Fibroblast of lung (primary cell): Measurements from ENCODE around the gene PHF20. TPM values are rescaled to one million over a fixed set of nuclear protein-coding genes. Genes with fewer than 3 reads are reported as not detected.

Experiments
- DNase-seq, 2 donors: peaks; one replicate each; pipeline versions ENCODE4 v3.0.0 to v3.0.0-alpha.2; 2010; ENCODE audit warnings: low read depth in 2 of 2
- H2AFZ ChIP-seq: 2 replicates; pipeline ENCODE4 v1.5.1; 2012; ENCODE audit warnings: low read length, control low read depth, inconsistent platforms
- H3K27ac ChIP-seq: 2 replicates; pipeline ENCODE4 v1.5.1; 2011; ENCODE audit warnings: low read length, control low read depth; ENCODE audit not compliant: insufficient read depth
- H3K27me3 ChIP-seq: 2 replicates; pipeline ENCODE4 v1.5.1; 2011; ENCODE audit warnings: mild to moderate bottlenecking, low read length; ENCODE audit not compliant: control insufficient read depth, insufficient read depth
- H3K36me3 ChIP-seq: 2 replicates; pipeline ENCODE4 v1.5.1; 2011; ENCODE audit warnings: low read length; ENCODE audit not compliant: control insufficient read depth, insufficient read depth
- H3K4me1 ChIP-seq: 2 replicates; pipeline ENCODE4 v1.5.1; 2011; ENCODE audit warnings: low read length; ENCODE audit not compliant: control insufficient read depth, insufficient read depth; ENCODE audit errors: extremely low read depth
- H3K4me2 ChIP-seq: 2 replicates; pipeline ENCODE4 v1.5.1; 2011; ENCODE audit warnings: low read length, control low read depth; ENCODE audit not compliant: insufficient read depth; ENCODE audit errors: extremely low read depth
- H3K4me3 ChIP-seq, 4 experiments: fragments of 200-600 bp in 1 of 4; sonication (generic) in 1 of 4; replicated peaks in 1 of 4; 2 replicates each; pipeline ENCODE4 v1.5.1; 2011 to 2016; ENCODE audit warnings: low read length in 4 of 4, low read depth in 3 of 4, mild to moderate bottlenecking in 3 of 4, control low read depth in 2 of 4, inconsistent platforms in 1 of 4, mixed read lengths in 1 of 4; ENCODE audit not compliant: insufficient read depth in 1 of 4; ENCODE audit errors: control extremely low read depth in 1 of 4
- H3K79me2 ChIP-seq: 2 replicates; pipeline ENCODE4 v1.5.1; 2012; ENCODE audit warnings: mild to moderate bottlenecking, low read length, inconsistent platforms; ENCODE audit not compliant: control insufficient read depth, insufficient read depth
- H3K9ac ChIP-seq: 2 replicates; pipeline ENCODE4 v1.5.1; 2011; ENCODE audit warnings: mild to moderate bottlenecking, low read length, control low read depth; ENCODE audit not compliant: insufficient read depth
- H3K9me3 ChIP-seq: 2 replicates; pipeline ENCODE4 v1.5.1; 2012; ENCODE audit warnings: low read depth, low read length; ENCODE audit not compliant: control insufficient read depth, insufficient read depth
- H4K20me1 ChIP-seq: 2 replicates; pipeline ENCODE4 v1.5.1; 2011; ENCODE audit warnings: low read length; ENCODE audit not compliant: control insufficient read depth, insufficient read depth; ENCODE audit errors: extremely low read depth
- EZH2 ChIP-seq: IDR thresholded peaks from 2 replicates; pipeline ENCODE4 v1.5.1; 2012; ENCODE audit warnings: low read length, control low read depth, mild to moderate bottlenecking; ENCODE audit errors: missing control alignments
- polyA plus RNA-seq, 2 donors: library from polyadenylated mRNA; depleted of rRNA in 1 of 2; stranded (reverse) in 1 of 2; unstranded in 1 of 2; fragments of >200 nt; gene quantifications; 2 replicates each; pipeline ENCODE4 v1.2.1, GENCODE V29; 2011 to 2012; ENCODE audit warnings: missing spikeins in 1 of 2
- total RNA-seq: library from RNA; depleted of rRNA; stranded (reverse); fragments of >200 nt; gene quantifications from 2 replicates; pipeline ENCODE4 v1.2.1, GENCODE V29; 2014
- TF ChIP-seq, protein P1 (sequence below), 2 donors: IDR thresholded peaks in 1 of 2; conservative IDR thresholded peaks in 1 of 2; 1 replicate in 1 of 2; 2 replicates in 1 of 2; pipeline ENCODE4 v1.5.1; 2011 to 2012; ENCODE audit warnings: low read length in 2 of 2, control low read depth in 1 of 2, inconsistent platforms in 1 of 2, low read depth in 1 of 2, mild to moderate bottlenecking in 1 of 2

PHF20 gene
- total and polyA plus RNA-seq, 2 donors (not counting 1 experiment from before 2014, with no cell fraction given): 31.4 to 40.1 TPM

DNA sequence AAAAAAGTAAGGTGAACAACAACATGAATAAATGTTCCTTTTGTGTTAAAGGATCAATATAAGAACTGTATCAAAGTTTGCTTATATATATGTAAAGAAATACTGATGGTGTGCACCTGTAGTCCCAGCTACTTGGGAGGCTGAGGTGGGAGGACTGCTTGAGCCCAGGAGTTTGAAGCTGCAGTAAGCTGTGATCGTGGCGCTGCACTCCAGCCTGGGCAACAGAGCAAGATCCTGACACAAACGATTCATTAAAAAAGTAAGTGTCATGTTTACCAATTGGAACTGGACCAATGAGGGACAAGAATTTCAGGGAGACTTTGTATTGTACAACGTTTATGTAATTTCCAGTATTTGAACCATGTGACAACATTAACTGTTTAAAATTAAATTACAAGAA is 5.0 kb upstream of the PHF20 start:
- Histone ChIP-seq H3K9me3 (no peaks in the 10 kb centered on the region), H3K4me2 (no peak overlapping the region), H3K27me3 (no peaks in the 10 kb centered on the region), H3K36me3 (no peaks in the 10 kb centered on the region), H2AFZ (no peak overlapping the region), H3K79me2 (no peaks in the 10 kb centered on the region), H4K20me1 (no peaks in the 10 kb centered on the region), H3K9ac (no peak overlapping the region), H3K27ac (no peak overlapping the region), H3K4me3 (no peak overlapping the region), H3K4me1 (peaks cover 17% of the 10 kb centered on the region)
- TF ChIP-seq EZH2: no peak
- TF ChIP-seq, protein P1, sequence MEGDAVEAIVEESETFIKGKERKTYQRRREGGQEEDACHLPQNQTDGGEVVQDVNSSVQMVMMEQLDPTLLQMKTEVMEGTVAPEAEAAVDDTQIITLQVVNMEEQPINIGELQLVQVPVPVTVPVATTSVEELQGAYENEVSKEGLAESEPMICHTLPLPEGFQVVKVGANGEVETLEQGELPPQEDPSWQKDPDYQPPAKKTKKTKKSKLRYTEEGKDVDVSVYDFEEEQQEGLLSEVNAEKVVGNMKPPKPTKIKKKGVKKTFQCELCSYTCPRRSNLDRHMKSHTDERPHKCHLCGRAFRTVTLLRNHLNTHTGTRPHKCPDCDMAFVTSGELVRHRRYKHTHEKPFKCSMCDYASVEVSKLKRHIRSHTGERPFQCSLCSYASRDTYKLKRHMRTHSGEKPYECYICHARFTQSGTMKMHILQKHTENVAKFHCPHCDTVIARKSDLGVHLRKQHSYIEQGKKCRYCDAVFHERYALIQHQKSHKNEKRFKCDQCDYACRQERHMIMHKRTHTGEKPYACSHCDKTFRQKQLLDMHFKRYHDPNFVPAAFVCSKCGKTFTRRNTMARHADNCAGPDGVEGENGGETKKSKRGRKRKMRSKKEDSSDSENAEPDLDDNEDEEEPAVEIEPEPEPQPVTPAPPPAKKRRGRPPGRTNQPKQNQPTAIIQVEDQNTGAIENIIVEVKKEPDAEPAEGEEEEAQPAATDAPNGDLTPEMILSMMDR (conservative IDR thresholded peaks at IDR 0.05 in 1 of 2, IDR thresholded peaks at IDR 0.05 in 1 of 2; ENCODE audit: low read depth in 1 of 2, low read length in 2 of 2): no peak
- no peak for DNase-seq

DNA sequence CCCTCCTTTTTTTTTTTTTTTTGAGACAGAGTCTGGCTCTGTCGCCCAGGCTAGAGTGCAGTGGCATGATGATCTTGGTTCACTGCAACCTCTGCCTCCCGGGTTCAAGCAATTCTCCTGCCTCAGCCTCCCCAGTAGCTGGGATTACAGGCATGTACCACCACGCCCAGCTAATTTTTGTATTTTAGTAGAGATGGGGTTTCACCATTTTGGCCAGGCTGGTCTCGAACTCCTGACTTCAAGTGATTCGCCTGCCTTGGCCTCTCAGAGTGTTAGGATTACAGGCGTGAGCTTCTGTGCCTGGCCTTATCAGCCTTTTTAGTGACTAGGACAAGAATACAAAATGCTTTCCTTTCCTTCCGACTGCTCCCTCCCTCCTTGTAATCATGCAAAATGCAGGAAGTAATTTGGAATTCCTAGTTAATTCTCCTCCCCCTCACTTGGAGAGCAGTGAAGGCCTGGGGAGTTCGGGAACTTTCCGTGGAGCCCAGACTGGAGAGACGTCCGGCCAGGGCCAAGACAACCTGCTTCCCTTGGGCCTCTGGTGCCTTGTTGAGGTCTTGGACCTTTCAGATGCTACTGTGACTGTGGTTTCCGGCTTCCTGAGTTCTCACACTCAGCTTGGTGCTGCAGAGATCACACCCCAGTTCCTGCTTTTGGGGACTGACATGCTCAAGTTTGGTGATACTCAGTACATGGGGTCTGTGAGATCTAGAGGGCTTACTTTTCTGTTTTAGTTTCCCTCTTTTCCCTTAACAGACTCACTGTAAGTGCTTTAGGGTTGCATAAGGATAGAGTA is 3.9 kb upstream of the PHF20 start:
- Histone ChIP-seq H3K27me3 (no peaks in the 10 kb centered on the region), H3K36me3 (no peaks in the 10 kb centered on the region), H3K27ac (peak overlapping the region; percentile 85), H3K4me3 (no peak overlapping the region), H4K20me1 (no peaks in the 10 kb centered on the region), H3K79me2 (peaks cover 7% of the 10 kb centered on the region), H3K4me2 (peak overlapping the region; percentile 50), H3K9me3 (no peaks in the 10 kb centered on the region), H2AFZ (peak overlapping the region; percentile 91), H3K4me1 (peaks cover 17% of the 10 kb centered on the region), H3K9ac (peak overlapping the region; percentile 13)
- TF ChIP-seq, protein P1 (conservative IDR thresholded peaks at IDR 0.05 in 1 of 2, IDR thresholded peaks at IDR 0.05 in 1 of 2; ENCODE audit: low read depth in 1 of 2, low read length in 2 of 2): no peak
- TF ChIP-seq EZH2: no peak
- DNase-seq: peak in 1 of 2 donors; percentile 25

DNA sequence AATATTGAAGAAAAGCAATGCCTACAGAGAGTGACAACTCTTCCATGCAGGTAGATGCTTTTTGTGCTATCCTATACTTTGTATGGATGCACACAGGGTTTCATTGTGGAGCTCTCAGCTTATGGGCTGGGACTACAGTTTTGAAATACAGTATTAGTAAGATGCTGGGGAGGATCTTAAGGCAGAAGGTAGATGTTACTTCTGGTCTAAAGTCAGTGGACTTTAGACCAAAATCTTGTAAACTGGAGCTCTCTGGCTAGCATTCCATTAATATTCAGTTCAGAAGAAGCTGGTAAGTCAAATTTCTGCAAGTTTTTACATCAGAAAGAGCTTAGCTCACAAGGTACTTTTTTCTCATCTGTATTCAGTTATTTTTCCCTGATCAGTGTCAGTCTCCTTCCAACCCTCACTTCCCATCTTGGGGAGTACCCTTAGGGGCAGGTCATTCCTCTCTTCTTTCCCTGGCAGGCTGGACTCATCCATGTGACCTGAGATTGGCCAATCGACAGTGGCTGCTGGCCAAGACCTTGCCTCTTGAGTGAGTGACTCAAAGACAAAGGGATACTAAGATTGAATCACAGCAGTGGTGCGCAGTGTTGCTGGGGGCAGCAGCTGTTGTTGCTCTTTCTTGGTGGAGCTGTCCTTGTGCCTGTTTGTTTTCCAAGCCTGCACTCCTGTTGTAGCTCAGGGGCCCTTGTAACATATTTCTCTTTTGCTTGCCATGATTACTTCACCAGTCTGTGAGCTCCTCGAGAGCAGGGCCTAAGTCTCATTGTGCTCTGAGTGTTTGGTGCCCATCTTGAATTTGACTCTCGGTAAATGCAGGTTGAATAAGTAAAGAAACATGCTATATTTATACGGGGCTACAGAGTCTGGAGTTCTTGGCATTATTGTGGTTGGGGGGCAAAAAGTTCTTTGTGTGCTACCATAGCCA is 2.8 kb upstream of the PHF20 start:
- peak overlapping the region; percentile 20 for H3K9ac ChIP-seq
- peak overlapping the region; percentile 74 for H3K4me2 ChIP-seq
- DNase-seq: peak; percentile 95 to 99
- no peaks in the 10 kb centered on the region for H3K27me3 ChIP-seq
- H3K36me3 ChIP-seq: no peaks in the 10 kb centered on the region
- H3K27ac ChIP-seq: peak overlapping the region; percentile 85
- H2AFZ ChIP-seq: peak overlapping the region; percentile 42
- TF ChIP-seq, protein P1 (conservative IDR thresholded peaks at IDR 0.05 in 1 of 2, IDR thresholded peaks at IDR 0.05 in 1 of 2; ENCODE audit: low read depth in 1 of 2, low read length in 2 of 2): no peak
- TF ChIP-seq EZH2: no peak
- H3K4me3 ChIP-seq: no peak overlapping the region
- peaks cover 17% of the 10 kb centered on the region for H3K79me2 ChIP-seq
- H3K4me1 ChIP-seq: peaks cover 20% of the 10 kb centered on the region
- no peaks in the 10 kb centered on the region for H4K20me1 ChIP-seq
- no peaks in the 10 kb centered on the region for H3K9me3 ChIP-seq
